Smooth muscle cell (in vitro differentiated cells): ENCODE measurements around the gene CNIH1. TPM values are rescaled to one million over a fixed set of nuclear protein-coding genes. Genes with fewer than 3 reads are reported as not detected.

Experiments used
- DNase-seq: peaks from one replicate; lab custom pipeline; 2025; ENCODE audit not compliant: unreplicated experiment; lab: John Stamatoyannopoulos, UW
- H2AFZ ChIP-seq: fragments of 200-600 bp; sonication (generic); 2 replicates; pipeline ENCODE4 v1.6.0; 2016; ENCODE audit warnings: antibody characterized with exemption, low read depth, mild to moderate bottlenecking
- H3F3A ChIP-seq: fragments of 200-600 bp; sonication (generic); 2 replicates; pipeline ENCODE4 v1.6.0; 2017; ENCODE audit warnings: antibody characterized with exemption, low read depth
- H3K27ac ChIP-seq: fragments of 200-600 bp; sonication (generic); 2 replicates; pipeline ENCODE4 v1.5.1; 2016; ENCODE audit warnings: low read depth, mild to moderate bottlenecking
- H3K27me3 ChIP-seq: fragments of 200-600 bp; sonication (generic); 2 replicates; pipeline ENCODE4 v1.6.1; 2016; ENCODE audit warnings: low read depth, mild to moderate bottlenecking
- H3K36me3 ChIP-seq: fragments of 200-600 bp; sonication (generic); 2 replicates; pipeline ENCODE4 v1.5.1; 2016; ENCODE audit warnings: low read depth
- H3K4me1 ChIP-seq: fragments of 200-600 bp; sonication (generic); 2 replicates; pipeline ENCODE4 v1.5.1; 2016; ENCODE audit warnings: low read depth
- H3K4me2 ChIP-seq: fragments of 200-600 bp; sonication (generic); 2 replicates; pipeline ENCODE4 v1.6.0; 2016; ENCODE audit warnings: mild to moderate bottlenecking
- H3K4me3 ChIP-seq: fragments of 200-600 bp; sonication (generic); 2 replicates; pipeline ENCODE4 v1.5.1; 2016; ENCODE audit warnings: mild to moderate bottlenecking
- H3K79me2 ChIP-seq: fragments of 200-600 bp; sonication (generic); 2 replicates; pipeline ENCODE4 v1.6.0; 2016; ENCODE audit warnings: low read depth, mild to moderate bottlenecking
- H3K9ac ChIP-seq: fragments of 200-600 bp; sonication (generic); 2 replicates; pipeline ENCODE4 v1.6.0; 2016; ENCODE audit warnings: low read depth
- H3K9me3 ChIP-seq: fragments of 200-600 bp; sonication (generic); replicated peaks from 2 replicates; pipeline ENCODE4 v1.5.1; 2016; ENCODE audit warnings: low read depth
- H4K20me1 ChIP-seq: fragments of 200-600 bp; sonication (generic); 2 replicates; pipeline ENCODE4 v1.6.0; 2016; ENCODE audit warnings: low read depth
- CTCF ChIP-seq: fragments of 200-600 bp; sonication (generic); IDR thresholded peaks from 2 replicates; pipeline ENCODE4 v1.5.1; 2017; ENCODE audit warnings: borderline replicate concordance, mild to moderate bottlenecking, antibody characterized with exemption; ENCODE audit not compliant: insufficient read depth, poor library complexity, severe bottlenecking
- WGBS: methylation state at CpG from one replicate; pipeline ENCODE4 v1.1.7; 2016; ENCODE audit warnings: low lambda C conversion rate; 5-methylcytosine and 5-hydroxymethylcytosine counted together
- polyA plus RNA-seq: library from polyadenylated mRNA; unstranded; fragments of >200 nt; fragmentation: Nextera tagmentation; extraction: Ambion mirVana; gene quantifications from 2 replicates; pipeline ENCODE4 v1.2.1, GENCODE V29; 2016
- total RNA-seq: library from RNA; depleted of rRNA; stranded (reverse); fragments of >200 nt; gene quantifications from 2 replicates; pipeline ENCODE4 v1.2.3, GENCODE V29; 2014

Gene CNIH1
- total and polyA plus RNA-seq, 2 experiments from 2014 or later = 133 to 172 TPM

GRCh38 chr14:54399560-54399959 is 41.6 kb downstream of the CNIH1 start:
- Histone ChIP-seq H3K36me3 (no peaks in the 10 kb centered on the region), H3K4me2 (no peak overlapping the region), H4K20me1 (no peaks in the 10 kb centered on the region), H3K27me3 (no peaks in the 10 kb centered on the region), H3F3A (no peaks in the 10 kb centered on the region), H3K79me2 (no peaks in the 10 kb centered on the region), H3K27ac (no peak overlapping the region), H3K9ac (no peak overlapping the region), H3K4me1 (peaks cover 8% of the 10 kb centered on the region), H2AFZ (no peak overlapping the region), H3K9me3 (no peaks in the 10 kb centered on the region), H3K4me3 (no peak overlapping the region)
- DNase-seq = no peak
- TF ChIP-seq CTCF = no peak
- 97% methylated on average over 2 of the region's 2 CpGs for WGBS

- Histone ChIP-seq H3K27me3 (no peaks in the 10 kb centered on the region), H2AFZ (peak within 1 kb of the TSS; percentile 96), H3K36me3 (no peaks in the 10 kb centered on the region), H3K4me3 (peak within 1 kb of the TSS; percentile 78), H3K9me3 (no peaks in the 10 kb centered on the region), H3K79me2 (no peaks in the 10 kb centered on the region), H3K4me2 (peak within 1 kb of the TSS; percentile 95), H4K20me1 (no peaks in the 10 kb centered on the region), H3K27ac (no peak within 1 kb of the TSS), H3K9ac (peak within 1 kb of the TSS; percentile 59), H3F3A (no peaks in the 10 kb centered on the region), H3K4me1 (peaks cover 8% of the 10 kb centered on the region)
- WGBS = 4% methylated on average over 74 of the region's 76 CpGs
- peak; percentile 27 for TF ChIP-seq CTCF
- DNase-seq = peak; percentile 83
Observed at GRCh38 chr14:54396493-54397335, 44.5 kb downstream of the CNIH1 start, which contains the start of gene CDKN3. Gene CDKN3 (plus strand): TSS chr14:54397007. CDS start chr14:54397069, 62 bp downstream.

GRCh38 chr14:54396183-54396492 is 45.0 kb downstream of the CNIH1 start:
- peak overlapping the region; percentile 88 for H3K4me2 ChIP-seq
- TF ChIP-seq CTCF = no peak
- H3K4me1 ChIP-seq = peaks cover 8% of the 10 kb centered on the region
- no peak overlapping the region for H3K27ac ChIP-seq
- peak overlapping the region; percentile 93 for H2AFZ ChIP-seq
- WGBS = 77% methylated on average over 9 of the region's 9 CpGs
- no peak for DNase-seq
- H3K79me2 ChIP-seq = no peaks in the 10 kb centered on the region
- H4K20me1 ChIP-seq = no peaks in the 10 kb centered on the region
- no peaks in the 10 kb centered on the region for H3K27me3 ChIP-seq
- peak overlapping the region; percentile 78 for H3K4me3 ChIP-seq
- H3K36me3 ChIP-seq = no peaks in the 10 kb centered on the region
- no peak overlapping the region for H3K9ac ChIP-seq
- no peaks in the 10 kb centered on the region for H3F3A ChIP-seq
- no peaks in the 10 kb centered on the region for H3K9me3 ChIP-seq

GRCh38 chr14:54395716-54396115 is 45.5 kb downstream of the CNIH1 start:
- H3K4me3 ChIP-seq = no peak overlapping the region
- no peak overlapping the region for H3K27ac ChIP-seq
- no peaks in the 10 kb centered on the region for H3K79me2 ChIP-seq
- no peak overlapping the region for H3K4me2 ChIP-seq
- DNase-seq = no peak
- no peak overlapping the region for H2AFZ ChIP-seq
- H3K36me3 ChIP-seq = no peaks in the 10 kb centered on the region
- H3K9ac ChIP-seq = no peak overlapping the region
- peaks cover 8% of the 10 kb centered on the region for H3K4me1 ChIP-seq
- no peaks in the 10 kb centered on the region for H3F3A ChIP-seq
- no peaks in the 10 kb centered on the region for H4K20me1 ChIP-seq
- 94% methylated on average over 2 of the region's 2 CpGs for WGBS
- H3K9me3 ChIP-seq = no peaks in the 10 kb centered on the region
- TF ChIP-seq CTCF = no peak
- H3K27me3 ChIP-seq = no peaks in the 10 kb centered on the region
